SU-DHL-6 (cell line): Measurements from ENCODE around the gene HJV.

Experiments
- H2AFZ ChIP-seq: fragments of 200-600 bp; sonication (generic); 2 replicates; pipeline ENCODE4 v1.6.1; 2014; ENCODE audit warnings: low read depth, mild to moderate bottlenecking, moderate library complexity, mixed read lengths, antibody characterized with exemption, low read length; ENCODE audit not compliant: severe bottlenecking
- H3F3A ChIP-seq: fragments of 200-600 bp; shearing (Covaris generic); 2 replicates; pipeline ENCODE4 v1.6.0; 2016; ENCODE audit warnings: antibody characterized with exemption, mild to moderate bottlenecking; ENCODE audit not compliant: insufficient read depth
- H3K27ac ChIP-seq: fragments of 200-600 bp; sonication (generic); 2 replicates; pipeline ENCODE4 v1.5.1; 2016; ENCODE audit warnings: low read depth, mild to moderate bottlenecking, low read length, moderate library complexity, mixed read lengths
- H3K27me3 ChIP-seq: fragments of 200-600 bp; sonication (generic), shearing (Covaris generic); 2 replicates; pipeline ENCODE4 v1.6.0; 2014; ENCODE audit warnings: mild to moderate bottlenecking, low read length
- H3K36me3 ChIP-seq: fragments of 200-600 bp; sonication (generic); 2 replicates; pipeline ENCODE4 v1.6.1; 2014; ENCODE audit warnings: mild to moderate bottlenecking, low read length, mixed read lengths
- H3K4me2 ChIP-seq: fragments of 300-600, 200-600 bp; shearing (Covaris generic), sonication (generic); 2 replicates; pipeline ENCODE4 v1.6.0; 2014; ENCODE audit warnings: low read length, low read depth, mild to moderate bottlenecking; ENCODE audit not compliant: poor library complexity, severe bottlenecking
- H3K4me3 ChIP-seq: fragments of 200-600 bp; sonication (generic); 2 replicates; pipeline ENCODE4 v1.5.1; 2014; ENCODE audit warnings: antibody characterized with exemption, low read length, mild to moderate bottlenecking, mixed read lengths; ENCODE audit not compliant: insufficient read depth, poor library complexity, severe bottlenecking
- H3K79me2 ChIP-seq: fragments of 200-600 bp; sonication (generic); 2 replicates; pipeline ENCODE4 v1.6.1; 2014; ENCODE audit warnings: mild to moderate bottlenecking, low read length, moderate library complexity; ENCODE audit not compliant: insufficient read depth
- H3K9ac ChIP-seq: fragments of 200-600 bp; sonication (generic); 2 replicates; pipeline ENCODE4 v1.7.0; 2014; ENCODE audit warnings: mild to moderate bottlenecking, low read length
- H3K9me2 ChIP-seq: fragments of 200-600 bp; sonication (generic); replicated peaks from 2 replicates; pipeline ENCODE4 v1.6.1; 2014; ENCODE audit warnings: low read length; ENCODE audit not compliant: insufficient read depth
- H3K9me3 ChIP-seq: fragments of 200-600 bp; sonication (generic); 2 replicates; pipeline ENCODE4 v1.6.1; 2014; ENCODE audit warnings: low read length, mixed read lengths; ENCODE audit not compliant: insufficient read depth
- H4K20me1 ChIP-seq: fragments of 200-600 bp; sonication (generic); 2 replicates; pipeline ENCODE4 v1.6.1; 2014; ENCODE audit warnings: low read depth, mild to moderate bottlenecking, antibody characterized with exemption, low read length, moderate library complexity, mixed read lengths
- EZH2phosphoT487 ChIP-seq: fragments of 200-600 bp; sonication (generic), shearing (Covaris generic); conservative IDR thresholded peaks from 2 replicates; pipeline ENCODE4 v1.6.1; 2018; ENCODE audit warnings: mild to moderate bottlenecking, antibody characterized with exemption, low read length, moderate library complexity, mixed read lengths
- TF ChIP-seq, protein P1 (sequence below): fragments of 200-600 bp; sonication (generic); IDR thresholded peaks from one replicate; pipeline ENCODE4 v1.5.1; 2017; ENCODE audit warnings: antibody characterized with exemption, mild to moderate bottlenecking, low read length, moderate library complexity; ENCODE audit not compliant: insufficient read depth, poor library complexity, severe bottlenecking

The HJV gene

GRCh38 chr1:146001709-146002108 is 19.8 kb downstream of the HJV start:
- Histone ChIP-seq H3K9ac (no peak overlapping the region), H3K9me3 (no peaks in the 10 kb centered on the region), H3K9me2 (no peaks in the 10 kb centered on the region), H3K79me2 (no peaks in the 10 kb centered on the region), H4K20me1 (no peaks in the 10 kb centered on the region), H3K27me3 (no peaks in the 10 kb centered on the region), H3F3A (peaks cover 10% of the 10 kb centered on the region), H3K36me3 (no peaks in the 10 kb centered on the region), H3K27ac (no peak overlapping the region), H3K4me2 (no peak overlapping the region), H2AFZ (no peak overlapping the region), H3K4me3 (no peak overlapping the region)
- TF ChIP-seq, protein P1, sequence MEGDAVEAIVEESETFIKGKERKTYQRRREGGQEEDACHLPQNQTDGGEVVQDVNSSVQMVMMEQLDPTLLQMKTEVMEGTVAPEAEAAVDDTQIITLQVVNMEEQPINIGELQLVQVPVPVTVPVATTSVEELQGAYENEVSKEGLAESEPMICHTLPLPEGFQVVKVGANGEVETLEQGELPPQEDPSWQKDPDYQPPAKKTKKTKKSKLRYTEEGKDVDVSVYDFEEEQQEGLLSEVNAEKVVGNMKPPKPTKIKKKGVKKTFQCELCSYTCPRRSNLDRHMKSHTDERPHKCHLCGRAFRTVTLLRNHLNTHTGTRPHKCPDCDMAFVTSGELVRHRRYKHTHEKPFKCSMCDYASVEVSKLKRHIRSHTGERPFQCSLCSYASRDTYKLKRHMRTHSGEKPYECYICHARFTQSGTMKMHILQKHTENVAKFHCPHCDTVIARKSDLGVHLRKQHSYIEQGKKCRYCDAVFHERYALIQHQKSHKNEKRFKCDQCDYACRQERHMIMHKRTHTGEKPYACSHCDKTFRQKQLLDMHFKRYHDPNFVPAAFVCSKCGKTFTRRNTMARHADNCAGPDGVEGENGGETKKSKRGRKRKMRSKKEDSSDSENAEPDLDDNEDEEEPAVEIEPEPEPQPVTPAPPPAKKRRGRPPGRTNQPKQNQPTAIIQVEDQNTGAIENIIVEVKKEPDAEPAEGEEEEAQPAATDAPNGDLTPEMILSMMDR, result no peak
- no peak for TF ChIP-seq EZH2phosphoT487

GRCh38 chr1:145999321-146000024 is 22.1 kb downstream of the HJV start:
- H3K9ac ChIP-seq, result peak overlapping the region; percentile 23; the same call in 1 of the 2 replicates
- H3K27ac ChIP-seq, result peak overlapping the region; percentile 34
- peaks cover 28% of the 10 kb centered on the region for H3F3A ChIP-seq
- no peaks in the 10 kb centered on the region for H3K27me3 ChIP-seq
- H2AFZ ChIP-seq, result peak overlapping the region; percentile 79
- H3K79me2 ChIP-seq, result peaks cover 14% of the 10 kb centered on the region
- peaks cover 5% of the 10 kb centered on the region; the same call in 1 of the 2 replicates for H4K20me1 ChIP-seq
- no peaks in the 10 kb centered on the region for H3K9me3 ChIP-seq
- no peak overlapping the region for H3K4me3 ChIP-seq
- peak overlapping the region; percentile 28 for H3K4me2 ChIP-seq
- TF ChIP-seq, protein P1, result no peak
- no peak for TF ChIP-seq EZH2phosphoT487
- H3K9me2 ChIP-seq, result no peaks in the 10 kb centered on the region
- H3K36me3 ChIP-seq, result peaks cover 11% of the 10 kb centered on the region

DNA sequence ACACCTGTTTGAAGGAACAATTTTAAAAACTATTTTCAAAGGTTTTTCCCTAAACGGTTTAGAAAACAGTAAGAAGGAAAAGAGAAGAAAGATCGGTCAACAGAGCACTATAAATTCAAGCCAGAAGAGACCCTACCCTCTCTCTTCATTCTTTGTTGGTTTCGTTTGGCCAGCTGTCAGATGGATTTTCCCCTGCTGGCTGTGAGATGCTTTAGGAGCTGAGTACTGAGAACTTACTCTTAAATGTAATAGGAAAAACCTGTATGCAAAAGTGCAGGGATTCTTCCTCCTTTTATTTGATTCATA is 23.9 kb downstream of the HJV start:
- H4K20me1 ChIP-seq, result peaks cover 5% of the 10 kb centered on the region; the same call in 1 of the 2 replicates
- H2AFZ ChIP-seq, result peak overlapping the region; percentile 87
- peak overlapping the region; percentile 90 for H3K4me2 ChIP-seq
- peaks cover 46% of the 10 kb centered on the region for H3F3A ChIP-seq
- H3K9me2 ChIP-seq, result no peaks in the 10 kb centered on the region
- TF ChIP-seq, protein P1, result no peak
- TF ChIP-seq EZH2phosphoT487, result no peak
- H3K4me3 ChIP-seq, result peak overlapping the region; percentile 99
- H3K36me3 ChIP-seq, result peaks cover 26% of the 10 kb centered on the region
- peak overlapping the region; percentile 94 for H3K9ac ChIP-seq
- peak overlapping the region; percentile 25; the same call in 1 of the 2 replicates for H3K27ac ChIP-seq
- no peaks in the 10 kb centered on the region for H3K27me3 ChIP-seq
- H3K79me2 ChIP-seq, result peaks cover 14% of the 10 kb centered on the region
- H3K9me3 ChIP-seq, result no peaks in the 10 kb centered on the region
